ENCODE results near the gene UBALD1.

The UBALD1 gene

GRCh38 chr16:4604401-4604800 is 10.3 kb downstream of the UBALD1 start:
- ATAC-seq: peak; percentile 8; the same call in 2 of the 3 replicates
- TF ChIP-seq CSDC2 (CRISPR knock-in tag; IDR thresholded peaks at IDR 0.05) (no peak), OSR1 (CRISPR knock-in tag; IDR thresholded peaks at IDR 0.05) (no peak)

GRCh38 chr16:4603624-4604170 is 11.0 kb downstream of the UBALD1 start:
- ATAC-seq: no peak
- TF ChIP-seq, protein P1, sequence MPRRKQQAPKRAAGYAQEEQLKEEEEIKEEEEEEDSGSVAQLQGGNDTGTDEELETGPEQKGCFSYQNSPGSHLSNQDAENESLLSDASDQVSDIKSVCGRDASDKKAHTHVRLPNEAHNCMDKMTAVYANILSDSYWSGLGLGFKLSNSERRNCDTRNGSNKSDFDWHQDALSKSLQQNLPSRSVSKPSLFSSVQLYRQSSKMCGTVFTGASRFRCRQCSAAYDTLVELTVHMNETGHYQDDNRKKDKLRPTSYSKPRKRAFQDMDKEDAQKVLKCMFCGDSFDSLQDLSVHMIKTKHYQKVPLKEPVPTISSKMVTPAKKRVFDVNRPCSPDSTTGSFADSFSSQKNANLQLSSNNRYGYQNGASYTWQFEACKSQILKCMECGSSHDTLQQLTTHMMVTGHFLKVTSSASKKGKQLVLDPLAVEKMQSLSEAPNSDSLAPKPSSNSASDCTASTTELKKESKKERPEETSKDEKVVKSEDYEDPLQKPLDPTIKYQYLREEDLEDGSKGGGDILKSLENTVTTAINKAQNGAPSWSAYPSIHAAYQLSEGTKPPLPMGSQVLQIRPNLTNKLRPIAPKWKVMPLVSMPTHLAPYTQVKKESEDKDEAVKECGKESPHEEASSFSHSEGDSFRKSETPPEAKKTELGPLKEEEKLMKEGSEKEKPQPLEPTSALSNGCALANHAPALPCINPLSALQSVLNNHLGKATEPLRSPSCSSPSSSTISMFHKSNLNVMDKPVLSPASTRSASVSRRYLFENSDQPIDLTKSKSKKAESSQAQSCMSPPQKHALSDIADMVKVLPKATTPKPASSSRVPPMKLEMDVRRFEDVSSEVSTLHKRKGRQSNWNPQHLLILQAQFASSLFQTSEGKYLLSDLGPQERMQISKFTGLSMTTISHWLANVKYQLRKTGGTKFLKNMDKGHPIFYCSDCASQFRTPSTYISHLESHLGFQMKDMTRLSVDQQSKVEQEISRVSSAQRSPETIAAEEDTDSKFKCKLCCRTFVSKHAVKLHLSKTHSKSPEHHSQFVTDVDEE (CRISPR knock-in tag; IDR thresholded peaks at IDR 0.05): no peak
- TF ChIP-seq, protein P2, sequence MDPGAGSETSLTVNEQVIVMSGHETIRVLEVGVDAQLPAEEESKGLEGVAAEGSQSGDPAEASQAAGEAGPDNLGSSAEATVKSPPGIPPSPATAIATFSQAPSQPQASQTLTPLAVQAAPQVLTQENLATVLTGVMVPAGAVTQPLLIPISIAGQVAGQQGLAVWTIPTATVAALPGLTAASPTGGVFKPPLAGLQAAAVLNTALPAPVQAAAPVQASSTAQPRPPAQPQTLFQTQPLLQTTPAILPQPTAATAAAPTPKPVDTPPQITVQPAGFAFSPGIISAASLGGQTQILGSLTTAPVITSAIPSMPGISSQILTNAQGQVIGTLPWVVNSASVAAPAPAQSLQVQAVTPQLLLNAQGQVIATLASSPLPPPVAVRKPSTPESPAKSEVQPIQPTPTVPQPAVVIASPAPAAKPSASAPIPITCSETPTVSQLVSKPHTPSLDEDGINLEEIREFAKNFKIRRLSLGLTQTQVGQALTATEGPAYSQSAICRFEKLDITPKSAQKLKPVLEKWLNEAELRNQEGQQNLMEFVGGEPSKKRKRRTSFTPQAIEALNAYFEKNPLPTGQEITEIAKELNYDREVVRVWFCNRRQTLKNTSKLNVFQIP (CRISPR knock-in tag; IDR thresholded peaks at IDR 0.05; ENCODE audit: borderline replicate concordance, low read depth): no peak
- TF ChIP-seq RARB (CRISPR knock-in tag; IDR thresholded peaks at IDR 0.05) (no peak), OSR1 (CRISPR knock-in tag; IDR thresholded peaks at IDR 0.05) (no peak), ARNTL (CRISPR knock-in tag; IDR thresholded peaks at IDR 0.05; ENCODE audit: borderline replicate concordance, low read depth) (no peak)
- TF ChIP-seq, protein P3, sequence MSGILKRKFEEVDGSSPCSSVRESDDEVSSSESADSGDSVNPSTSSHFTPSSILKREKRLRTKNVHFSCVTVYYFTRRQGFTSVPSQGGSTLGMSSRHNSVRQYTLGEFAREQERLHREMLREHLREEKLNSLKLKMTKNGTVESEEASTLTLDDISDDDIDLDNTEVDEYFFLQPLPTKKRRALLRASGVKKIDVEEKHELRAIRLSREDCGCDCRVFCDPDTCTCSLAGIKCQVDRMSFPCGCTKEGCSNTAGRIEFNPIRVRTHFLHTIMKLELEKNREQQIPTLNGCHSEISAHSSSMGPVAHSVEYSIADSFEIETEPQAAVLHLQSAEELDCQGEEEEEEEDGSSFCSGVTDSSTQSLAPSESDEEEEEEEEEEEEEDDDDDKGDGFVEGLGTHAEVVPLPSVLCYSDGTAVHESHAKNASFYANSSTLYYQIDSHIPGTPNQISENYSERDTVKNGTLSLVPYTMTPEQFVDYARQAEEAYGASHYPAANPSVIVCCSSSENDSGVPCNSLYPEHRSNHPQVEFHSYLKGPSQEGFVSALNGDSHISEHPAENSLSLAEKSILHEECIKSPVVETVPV (CRISPR knock-in tag; IDR thresholded peaks at IDR 0.05): no peak

DNA sequence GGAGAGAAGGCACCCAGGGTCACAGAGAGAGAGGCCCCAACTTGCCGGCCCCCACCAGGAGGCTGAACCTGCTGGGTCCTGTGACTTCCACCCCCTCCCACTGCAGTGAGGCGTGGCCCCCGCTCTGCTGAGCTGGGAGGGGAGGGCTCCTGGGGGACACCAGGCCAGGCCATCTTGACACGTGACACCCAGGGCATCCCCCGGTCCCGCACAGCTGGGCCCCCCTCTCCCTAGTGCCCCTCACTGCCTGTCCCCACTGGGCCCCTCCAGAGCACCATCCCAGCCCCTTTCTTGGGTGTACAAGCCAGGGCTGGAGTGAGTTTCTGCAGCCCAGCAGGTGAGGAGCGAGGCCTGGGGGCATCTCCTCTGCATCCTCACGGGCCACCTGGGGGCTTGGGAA is 12.4 kb downstream of the UBALD1 start:
- TF ChIP-seq PATZ1 (CRISPR knock-in tag; IDR thresholded peaks at IDR 0.05; ENCODE audit: borderline replicate concordance) (no peak), PPARA (CRISPR knock-in tag; IDR thresholded peaks at IDR 0.05; ENCODE audit: borderline replicate concordance) (no peak), ZFP30 (CRISPR knock-in tag; IDR thresholded peaks at IDR 0.05) (no peak), TOX (CRISPR knock-in tag; IDR thresholded peaks at IDR 0.05; ENCODE audit: borderline replicate concordance) (no peak), BACH2 (CRISPR knock-in tag; IDR thresholded peaks at IDR 0.05; ENCODE audit: borderline replicate concordance) (no peak), CREB5 (CRISPR knock-in tag; IDR thresholded peaks at IDR 0.05; ENCODE audit: low read depth) (no peak)
- TF ChIP-seq, protein P2 (CRISPR knock-in tag; IDR thresholded peaks at IDR 0.05; ENCODE audit: borderline replicate concordance, low read depth): no peak
- no peak for ATAC-seq

DNA sequence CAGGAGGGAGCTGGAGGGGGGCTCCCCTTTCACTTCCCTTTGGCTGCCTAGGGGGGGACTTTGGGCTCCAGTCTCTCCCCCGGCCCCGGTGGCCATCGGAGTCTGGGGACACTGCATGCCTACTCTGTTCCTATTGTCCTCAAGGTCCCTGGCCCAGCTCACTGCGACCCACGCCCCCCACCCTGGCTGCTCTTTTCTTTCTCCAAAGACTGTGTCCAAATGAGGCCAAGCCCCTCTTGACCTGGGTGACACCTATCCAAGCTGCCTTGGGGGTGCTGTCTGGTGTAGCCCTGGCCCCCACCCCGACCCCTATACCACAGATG is 12.9 kb downstream of the UBALD1 start:
- ATAC-seq: no peak
- TF ChIP-seq ARNTL (CRISPR knock-in tag; IDR thresholded peaks at IDR 0.05; ENCODE audit: borderline replicate concordance, low read depth) (no peak), ISL1 (CRISPR knock-in tag; IDR thresholded peaks at IDR 0.05) (no peak), PATZ1 (CRISPR knock-in tag; IDR thresholded peaks at IDR 0.05; ENCODE audit: borderline replicate concordance) (no peak), ZNF70 (CRISPR knock-in tag; IDR thresholded peaks at IDR 0.05) (no peak)
- TF ChIP-seq, protein P2 (CRISPR knock-in tag; IDR thresholded peaks at IDR 0.05; ENCODE audit: borderline replicate concordance, low read depth): no peak
